Measurements from ENCODE around the gene CSTPP1. TPM values are rescaled to one million over a fixed set of nuclear protein-coding genes. Genes with fewer than 3 reads are reported as not detected.
"Not testable (repeated sequence)": the region's sequence is repeated elsewhere in the genome, so short reads cannot be mapped to it uniquely, and the experiment has no call there.

CSTPP1 gene
- total RNA-seq, 1 donor from 2014 or later: 15.2 TPM

GRCh38 chr11:47202576-47202975 lies 266.0 kb downstream of the CSTPP1 start:
- DNase-seq (ENCODE audit: low read depth, low spot score): no peak

- no peak for DNase-seq (ENCODE audit: low read depth, low spot score)
Measured at GRCh38 chr11:47204637-47204989, 268.1 kb downstream of the CSTPP1 start.

- not testable (repeated sequence) for DNase-seq (ENCODE audit: low read depth, low spot score)
Measured at GRCh38 chr11:47206577-47206976, 270.0 kb downstream of the CSTPP1 start.

DNA sequence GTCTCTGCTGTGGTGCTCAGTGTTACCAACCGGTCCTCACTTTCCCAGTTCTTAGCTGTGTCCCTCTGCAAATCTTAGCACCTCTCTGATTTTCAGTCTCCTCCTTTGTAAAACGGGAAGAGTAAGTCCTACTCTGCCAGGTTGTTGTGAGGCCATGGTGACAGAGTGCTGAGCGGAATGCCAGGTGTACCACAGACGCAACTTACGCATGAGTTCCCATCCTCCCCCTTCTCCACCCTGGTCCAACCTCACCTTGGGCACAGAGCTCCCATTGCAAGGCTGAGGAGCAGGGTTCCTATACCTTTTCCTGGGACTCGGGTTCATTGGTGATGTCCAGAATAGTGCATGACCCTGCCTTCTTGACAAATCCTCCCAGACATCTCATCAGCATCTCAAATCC lies 270.9 kb downstream of the CSTPP1 start:
- no peak for DNase-seq (ENCODE audit: low read depth, low spot score)

DNA sequence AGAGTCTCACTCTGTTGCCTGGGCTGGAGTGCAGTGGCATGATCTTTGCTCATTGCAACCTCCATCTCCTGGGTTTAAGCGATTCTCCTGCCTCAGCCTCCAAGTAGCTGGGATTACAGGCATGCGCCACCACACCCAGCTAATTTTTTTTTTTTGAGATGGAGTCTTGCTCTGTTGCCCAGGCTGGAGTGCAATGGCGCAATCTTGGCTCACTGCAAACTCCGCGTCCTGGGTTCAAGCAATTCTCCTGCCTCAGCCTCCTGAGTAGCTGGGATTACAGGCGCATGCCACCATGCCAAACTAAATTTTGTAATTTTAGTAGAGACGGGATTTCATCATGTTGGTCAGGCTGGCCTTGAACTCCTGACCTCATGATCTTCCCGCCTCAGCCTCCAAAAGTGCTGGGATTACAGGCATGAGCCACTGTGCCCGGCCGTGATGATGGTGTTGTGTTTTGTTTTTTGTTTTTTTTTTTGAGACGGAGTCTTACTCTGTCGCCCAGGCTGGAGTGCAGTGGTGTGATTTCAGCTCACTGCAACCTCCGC lies 271.5 kb downstream of the CSTPP1 start:
- not testable (repeated sequence) for DNase-seq (ENCODE audit: low read depth, low spot score)

- DNase-seq (ENCODE audit: low read depth, low spot score): no peak
Measured at GRCh38 chr11:47208628-47209027, 272.1 kb downstream of the CSTPP1 start.

Other genes with a start within 250 kb of the CSTPP1 start
- gene ARHGAP1, start 236.1 kb upstream of the CSTPP1 start, total RNA-seq: 18.5 and 23.1 TPM in 2 replicates
- 5.1 and 6.2 TPM in 2 replicates for gene ZNF408, start 235.7 kb upstream of the CSTPP1 start, total RNA-seq
- 0.14 TPM in 1 of 2 replicates, not detected in the other for gene F2, start 217.5 kb upstream of the CSTPP1 start, total RNA-seq
- gene CKAP5, start 90.5 kb upstream of the CSTPP1 start, total RNA-seq: 78.5 and 114 TPM in 2 replicates
- 0.53 and 1.9 TPM in 2 replicates for gene LRP4, start 18.2 kb upstream of the CSTPP1 start, total RNA-seq
- gene ARFGAP2, start 240.1 kb downstream of the CSTPP1 start, total RNA-seq: 81.7 and 89.5 TPM in 2 replicates
- gene PACSIN3, start 249.7 kb downstream of the CSTPP1 start, total RNA-seq: 13.3 and 14.3 TPM in 2 replicates